ENCODE data around the gene LRIG1.

LRIG1 gene

DNA sequence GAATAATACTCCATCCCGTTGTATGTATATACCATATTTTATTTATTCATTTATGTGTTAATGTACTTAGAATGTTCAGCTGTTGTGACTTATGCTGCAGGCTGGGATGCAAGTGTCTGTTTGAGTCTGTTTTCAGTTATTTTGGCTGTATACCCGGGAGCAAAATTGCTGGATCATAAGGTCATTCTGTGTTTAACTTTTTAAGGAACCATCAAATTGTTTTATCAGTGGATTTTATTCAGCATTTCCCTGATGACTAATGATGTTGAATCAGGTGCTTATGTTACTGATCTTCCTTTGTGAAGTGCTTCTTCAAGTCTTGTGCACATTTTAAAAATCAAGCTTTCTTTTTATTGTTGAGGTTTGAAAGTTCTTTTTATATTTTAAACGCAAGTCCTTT lies 161.9 kb downstream of the LRIG1 start:
- DNase-seq: no peak

DNA sequence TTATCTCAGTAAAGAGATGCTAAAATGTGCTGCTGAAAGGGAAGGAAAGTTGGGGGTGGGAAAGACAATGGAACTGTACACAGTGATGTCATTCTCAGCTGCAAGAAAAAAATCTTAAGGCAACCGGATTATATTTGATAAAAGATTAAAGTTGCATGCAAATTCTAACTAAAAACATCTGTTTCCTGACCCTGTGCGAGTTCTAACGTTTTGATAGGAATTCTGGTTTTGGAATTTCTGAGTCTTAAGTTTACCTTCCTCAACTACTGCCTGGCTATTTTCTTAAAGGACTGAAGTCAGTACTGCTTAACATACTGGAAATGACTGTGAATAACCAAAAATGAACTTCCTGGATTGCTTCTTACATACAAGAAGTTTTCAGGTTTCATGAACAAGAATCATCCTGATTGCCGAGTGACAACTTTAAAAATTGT lies 164.5 kb downstream of the LRIG1 start:
- DNase-seq: no peak

DNA sequence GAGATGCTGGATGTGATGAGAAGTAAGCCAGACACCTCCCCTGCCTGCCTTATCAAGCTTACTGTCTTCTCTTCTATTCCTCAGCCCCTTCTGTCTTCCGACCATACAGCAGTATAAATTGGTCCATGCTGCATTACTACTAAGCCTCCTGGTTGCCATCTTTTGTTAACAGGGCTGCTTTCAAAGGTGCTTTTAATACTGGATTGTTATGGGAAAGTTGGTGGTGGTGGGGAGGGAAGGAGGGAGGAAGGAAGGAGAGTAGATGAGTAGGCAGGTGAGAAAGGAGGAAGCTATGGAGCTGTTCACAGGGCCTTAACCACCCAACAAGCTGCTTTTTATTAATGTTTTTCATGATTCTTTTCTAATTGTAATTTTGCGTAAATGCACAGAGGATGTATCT lies 165.2 kb downstream of the LRIG1 start:
- no peak for DNase-seq
